Stomach (tissue), 19 donors: ENCODE measurements around the gene FOXJ3. TPM values are rescaled to one million over a fixed set of nuclear protein-coding genes. Genes with fewer than 3 reads are reported as not detected.

ENCODE experiments used
- DNase-seq, 2 donors: peaks; one replicate each; pipeline versions ENCODE4 v3.0.0 to v3.0.0-alpha.2; 2013 to 2019
- H3K27ac ChIP-seq, 5 donors: fragments of 200-600 bp in 4 of 5; sonication (generic) in 4 of 5; one replicate each; pipeline ENCODE4 v1.5.1; 2013 to 2019; ENCODE audit warnings: mild to moderate bottlenecking in 1 of 5, moderate library complexity in 1 of 5
- H3K27me3 ChIP-seq, 3 donors: fragments of 200-600 bp; sonication (generic); one replicate each; pipeline ENCODE4 v1.5.1; 2017 to 2019; ENCODE audit warnings: mixed run types in 1 of 3
- H3K36me3 ChIP-seq, 4 donors: fragments of 200-600 bp; sonication (generic); 1 replicate in 3 of 4; 2 replicates in 1 of 4; pipeline ENCODE4 v1.5.1; 2016 to 2019
- H3K4me1 ChIP-seq, 4 donors: fragments of 200-600 bp; sonication (generic); one replicate each; pipeline ENCODE4 v1.5.1; 2016 to 2019
- H3K4me3 ChIP-seq, 4 donors: fragments of 200-600 bp; sonication (generic) in 3 of 4; one replicate each; pipeline ENCODE4 v1.5.1; 2016 to 2019; ENCODE audit warnings: mild to moderate bottlenecking in 1 of 4
- H3K9me3 ChIP-seq, 4 donors: fragments of 200-600 bp; sonication (generic); one replicate each; pipeline ENCODE4 v1.5.1; 2016 to 2019
- EP300 ChIP-seq: sonication (generic); formaldehyde crosslinking; IDR thresholded peaks from one replicate; pipeline ENCODE4 v1.6.1; 2017; ENCODE audit warnings: antibody characterized with exemption
- POLR2A ChIP-seq, 4 donors: fragments of 450-650 bp; IDR thresholded peaks; one replicate each; pipeline ENCODE4 v1.6.1; 2016; ENCODE audit warnings: antibody characterized with exemption in 4 of 4, control low read depth in 2 of 4, mild to moderate bottlenecking in 1 of 4, moderate library complexity in 1 of 4
- POLR2AphosphoS5 ChIP-seq, 3 donors: sonication (generic); formaldehyde crosslinking; IDR thresholded peaks; one replicate each; pipeline ENCODE4 v1.6.1; 2016; ENCODE audit warnings: antibody characterized with exemption in 3 of 3
- WGBS, 5 donors: extraction: QIAGEN DNeasy Blood & Tissue Kit in 3 of 5; methylation state at CpG; one replicate each; pipeline versions ENCODE4 v1.1.5 to v1.1.7; 2013 to 2018; 5-methylcytosine and 5-hydroxymethylcytosine counted together
- intact Hi-C: fragments of 100-400 bp; cut with DNase I; formaldehyde crosslinking; loops from one replicate; pipeline ENCODE4 v1.15.1; 2023; ENCODE audit warnings: low total_unique reads
- long read RNA-seq, 10 donors: transcript quantifications; one replicate each; lab custom pipeline, GENCODE V29; 2026
- polyA plus RNA-seq, 3 donors: library from polyadenylated mRNA; stranded (reverse); fragments of 200-250 nt; gene quantifications; one replicate each; pipeline ENCODE4 v1.2.3, GENCODE V29; 2013
- total RNA-seq, 5 donors: library from RNA; depleted of rRNA; stranded (reverse); fragments of >200 nt; gene quantifications; one replicate each; pipeline versions ENCODE4 v1.1.0 to v1.2.3, GENCODE V29; 2014 to 2016
- TF ChIP-seq, protein P1 (sequence below), 7 experiments: fragments of 450-650 bp in 4 of 7; fragments of 200-600 bp in 3 of 7; sonication (generic) in 3 of 7; IDR thresholded peaks; one replicate each; pipeline ENCODE4 v1.5.1; 2016 to 2019; ENCODE audit warnings: antibody characterized with exemption in 7 of 7, control low read depth in 2 of 7, mild to moderate bottlenecking in 1 of 7
- donor health status: healthy with polysubstance abuse.
- donor health status: Bipolar disorder and iron deficiency.
- donor health status: healthy.

The FOXJ3 gene
- total RNA-seq (10 to 100 TPM; 10.1 to 57.3 (median 33.9) TPM), polyA plus RNA-seq (10 to 100 TPM in 2 of 3 donors, 1 to 10 TPM in 1; 8.3 to 13.4 (median 10.5) TPM)
- long read RNA-seq, donor 1, partial matches to known transcripts = 0 of 2 reads
- long read RNA-seq, donor 1, other reads (novel, unspliced or antisense) = 0 of 2 reads
- long read RNA-seq, donor 2, partial matches to known transcripts = 0 of 1 reads
- long read RNA-seq, donor 2, other reads (novel, unspliced or antisense) = 0 of 1 reads
- long read RNA-seq, donor 3, partial matches to known transcripts = 0 of 2 reads
- long read RNA-seq, donor 3, other reads (novel, unspliced or antisense) = 0 of 2 reads
- long read RNA-seq, donor 4 = 0 reads
- long read RNA-seq, donor 5, full-length matches to known transcripts = 2 of 2 reads
- long read RNA-seq, donor 5, partial matches to known transcripts = 0 of 2 reads
- long read RNA-seq, donor 5, other reads (novel, unspliced or antisense) = 0 of 2 reads
- long read RNA-seq, donor 6 = 0 reads
- long read RNA-seq, donor 7, partial matches to known transcripts = 10 of 10 reads
- long read RNA-seq, donor 7, other reads (novel, unspliced or antisense) = 0 of 10 reads
- long read RNA-seq, donor 8, full-length matches to known transcripts = 6 of 22 reads
- long read RNA-seq, donor 8, partial matches to known transcripts = 16 of 22 reads
- long read RNA-seq, donor 8, other reads (novel, unspliced or antisense) = 0 of 22 reads
- long read RNA-seq, donor 9, full-length matches to known transcripts = 2 of 2 reads
- long read RNA-seq, donor 9, partial matches to known transcripts = 0 of 2 reads
- long read RNA-seq, donor 9, other reads (novel, unspliced or antisense) = 0 of 2 reads
- long read RNA-seq, donor 10 = 0 reads

- intact Hi-C loops = no loop called here
- no peaks in the 10 kb centered on the region for H3K9me3 ChIP-seq
- peak within 1 kb of the TSS; percentile 80 to 98 (median 96) for H3K4me3 ChIP-seq
- no peaks in the 10 kb centered on the region for H3K36me3 ChIP-seq
- peak; percentile 93 to 98 for DNase-seq
- 0% methylated on average over 6 to 79 of the region's 79 CpGs for WGBS, 5 donors
- H3K27me3 ChIP-seq = no peaks in the 10 kb centered on the region
- H3K27ac ChIP-seq = peak within 1 kb of the TSS; percentile 95 to 99 (median 96)
- TF ChIP-seq POLR2A (IDR thresholded peaks at IDR 0.05) = peak in 1 of 4 donors; percentile 8
- peak; percentile 27 for TF ChIP-seq EP300
- TF ChIP-seq POLR2AphosphoS5 (IDR thresholded peaks at IDR 0.05) = peak; percentile 82 to 96 (median 96)
- TF ChIP-seq, protein P1, sequence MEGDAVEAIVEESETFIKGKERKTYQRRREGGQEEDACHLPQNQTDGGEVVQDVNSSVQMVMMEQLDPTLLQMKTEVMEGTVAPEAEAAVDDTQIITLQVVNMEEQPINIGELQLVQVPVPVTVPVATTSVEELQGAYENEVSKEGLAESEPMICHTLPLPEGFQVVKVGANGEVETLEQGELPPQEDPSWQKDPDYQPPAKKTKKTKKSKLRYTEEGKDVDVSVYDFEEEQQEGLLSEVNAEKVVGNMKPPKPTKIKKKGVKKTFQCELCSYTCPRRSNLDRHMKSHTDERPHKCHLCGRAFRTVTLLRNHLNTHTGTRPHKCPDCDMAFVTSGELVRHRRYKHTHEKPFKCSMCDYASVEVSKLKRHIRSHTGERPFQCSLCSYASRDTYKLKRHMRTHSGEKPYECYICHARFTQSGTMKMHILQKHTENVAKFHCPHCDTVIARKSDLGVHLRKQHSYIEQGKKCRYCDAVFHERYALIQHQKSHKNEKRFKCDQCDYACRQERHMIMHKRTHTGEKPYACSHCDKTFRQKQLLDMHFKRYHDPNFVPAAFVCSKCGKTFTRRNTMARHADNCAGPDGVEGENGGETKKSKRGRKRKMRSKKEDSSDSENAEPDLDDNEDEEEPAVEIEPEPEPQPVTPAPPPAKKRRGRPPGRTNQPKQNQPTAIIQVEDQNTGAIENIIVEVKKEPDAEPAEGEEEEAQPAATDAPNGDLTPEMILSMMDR (IDR thresholded peaks at IDR 0.05) = no peak
- H3K4me1 ChIP-seq = peaks cover 20 to 64% (median 49%) of the 10 kb centered on the region in 4 donors
These were observed at the start of gene FOXJ3 for GRCh38 chr1:42335050-42335808. Gene FOXJ3, minus strand, starts transcription at chr1:42335235. Its CDS starts 24,142 bp downstream, at chr1:42311093.

- Histone ChIP-seq H3K27ac (peak overlapping the region in 2 of 5 donors; percentile 50 to 78), H3K4me3 (peak overlapping the region; percentile 64 to 80 (median 68)), H3K36me3 (no peaks in the 10 kb centered on the region), H3K4me1 (peaks cover 9 to 19% (median 12%) of the 10 kb centered on the region in 4 donors), H3K27me3 (peaks cover 0 to 24% (median 7%) of the 10 kb centered on the region in 3 donors), H3K9me3 (no peaks in the 10 kb centered on the region)
- 16 to 19% (median 18%) methylated on average over 8 of the region's 8 CpGs for WGBS, 5 donors
- TF ChIP-seq POLR2AphosphoS5 (IDR thresholded peaks at IDR 0.05) (no peak), POLR2A (IDR thresholded peaks at IDR 0.05) (no peak), EP300 (no peak)
- TF ChIP-seq, protein P1 (IDR thresholded peaks at IDR 0.05) = no peak
- intact Hi-C loops = no loop called here
- no peak for DNase-seq
These were observed 46.2 kb upstream of the FOXJ3 start for GRCh38 chr1:42381280-42381673.

- TF ChIP-seq POLR2AphosphoS5 (IDR thresholded peaks at IDR 0.05) = peak in 2 of 3 donors; percentile 5 to 16
- TF ChIP-seq, protein P1 (IDR thresholded peaks at IDR 0.05) = no peak
- TF ChIP-seq EP300 = no peak
- no peak for TF ChIP-seq POLR2A (IDR thresholded peaks at IDR 0.05)
- intact Hi-C loops = no loop called here
- H3K27ac ChIP-seq = peak within 1 kb of the TSS in 3 of 5 donors; percentile 50 to 78 (median 53)
These were observed 45.7 kb upstream of the FOXJ3 start, which contains the start of gene RIMKLA for GRCh38 chr1:42380586-42381279. Gene RIMKLA, plus strand, starts transcription at chr1:42380792. Its CDS starts 143 bp downstream, at chr1:42380935.

More at GRCh38 chr1:42380586-42381279, 45.7 kb upstream of the FOXJ3 start, which contains the start of gene RIMKLA:
- no peaks in the 10 kb centered on the region for H3K9me3 ChIP-seq
- peaks cover 9 to 19% (median 12%) of the 10 kb centered on the region in 4 donors for H3K4me1 ChIP-seq
- 0 to 3% (median 1%) methylated on average over 7 to 100 of the region's 101 CpGs for WGBS, 5 donors
- peaks cover 0 to 24% (median 7%) of the 10 kb centered on the region in 3 donors for H3K27me3 ChIP-seq
- peak within 1 kb of the TSS; percentile 64 to 80 (median 68) for H3K4me3 ChIP-seq
- DNase-seq = peak; percentile 69 to 88
- H3K36me3 ChIP-seq = no peaks in the 10 kb centered on the region
